GM20000 (cell line): ENCODE data around the gene PITX2.

Experiments used
- DNase-seq: peaks from one replicate; pipeline ENCODE4 v3.0.0; 2012; ENCODE audit warnings: low spot score
- CTCF ChIP-seq: IDR thresholded peaks from 2 replicates; pipeline ENCODE4 v1.5.1; 2012; ENCODE audit warnings: mild to moderate bottlenecking, control low read depth; ENCODE audit errors: extremely low read depth, missing control alignments

The PITX2 gene

GRCh38 chr4:110621328-110621812 lies 1.5 kb downstream of the PITX2 start:
- no peak for TF ChIP-seq CTCF
- DNase-seq: no peak

GRCh38 chr4:110620691-110621327 lies 2.1 kb downstream of the PITX2 start:
- no peak for TF ChIP-seq CTCF
- DNase-seq: no peak

- no peak for DNase-seq
- no peak for TF ChIP-seq CTCF
Observed at GRCh38 chr4:110620322-110620690, 2.6 kb downstream of the PITX2 start.

- DNase-seq: no peak
- no peak for TF ChIP-seq CTCF
Observed at GRCh38 chr4:110619463-110620247, 3.2 kb downstream of the PITX2 start.

GRCh38 chr4:110618581-110619462 lies 4.1 kb downstream of the PITX2 start:
- no peak for TF ChIP-seq CTCF
- no peak for DNase-seq

- TF ChIP-seq CTCF: no peak
- no peak for DNase-seq
Observed at GRCh38 chr4:110617646-110618580, 5.0 kb downstream of the PITX2 start.
